Stimulated activated memory B cell treated with anti-CD40 and anti-IgM and Interleukin-4, amounts not matched to agents 10 μg/mL and 1 μg/mL and 100 μg/mL, for 72 hours (primary cell): ENCODE measurements around the gene P2RY2.

ENCODE experiments used
- ATAC-seq: fragments of 150-1000 bp; cut with Tn5 transposase; 2 replicates; pipeline ENCODE4 v1.10.0; 2021
- H3K27ac Mint-ChIP-seq: one replicate; pipeline ENCODE4 v1.8.0; 2022; ENCODE audit warnings: mild to moderate bottlenecking, mixed read lengths
- H3K27me3 Mint-ChIP-seq: one replicate; pipeline ENCODE4 v1.8.0; 2022; ENCODE audit warnings: mixed read lengths
- H3K36me3 Mint-ChIP-seq: one replicate; pipeline ENCODE4 v1.8.0; 2022; ENCODE audit warnings: mixed read lengths
- H3K4me1 Mint-ChIP-seq: one replicate; pipeline ENCODE4 v1.8.0; 2022; ENCODE audit warnings: mixed read lengths
- H3K4me3 Mint-ChIP-seq: one replicate; pipeline ENCODE4 v1.8.0; 2022; ENCODE audit warnings: mild to moderate bottlenecking, moderate library complexity, mixed read lengths
- H3K9me3 Mint-ChIP-seq: one replicate; pipeline ENCODE4 v1.8.0; 2022; ENCODE audit warnings: mixed read lengths

The P2RY2 gene

DNA sequence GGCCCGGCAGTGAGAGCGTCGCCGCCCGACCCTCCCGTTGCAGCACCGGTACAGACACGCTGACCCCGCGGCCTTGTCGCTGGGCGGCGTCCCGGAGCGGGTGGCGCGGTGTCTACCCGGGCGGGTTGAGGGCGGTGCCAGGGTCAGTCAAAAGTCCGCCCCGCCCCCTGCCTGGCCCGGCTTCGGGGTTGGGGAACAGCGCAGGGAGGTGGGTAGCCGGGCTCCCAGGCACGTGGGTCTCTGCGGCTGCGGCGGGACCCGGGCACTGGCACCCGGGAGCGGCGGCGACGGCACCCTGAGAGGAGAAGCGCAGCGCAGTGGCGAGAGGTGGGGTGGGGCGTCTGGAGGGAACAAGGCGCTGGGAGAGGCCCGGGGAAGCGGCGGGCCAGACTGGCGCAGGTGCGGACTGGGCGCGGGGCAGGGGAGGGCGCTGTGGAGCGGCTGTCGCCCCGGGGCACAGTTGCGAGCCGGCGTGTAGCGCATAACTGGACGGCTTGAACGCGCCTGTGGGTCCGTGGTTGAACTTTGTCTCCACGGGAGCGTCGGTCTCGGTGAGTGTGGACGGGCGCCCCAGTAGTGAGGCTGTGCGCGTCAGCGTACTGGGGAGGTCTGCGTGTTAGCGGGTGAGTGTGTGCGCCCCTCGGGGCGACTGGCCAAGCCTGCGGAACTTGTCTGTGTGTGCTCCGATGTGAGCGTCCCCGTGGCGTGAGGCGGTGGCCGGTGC lies at the start of gene P2RY2:
TSS of gene P2RY2 (plus strand) at position 176 of the 724 bp plus-strand sequence. CDS start 15,879 bp downstream, outside the sequence.
- peak within 1 kb of the TSS; percentile 39 for H3K27ac Mint-ChIP-seq
- peak; percentile 77 for ATAC-seq
- no peaks in the 10 kb centered on the region for H3K9me3 Mint-ChIP-seq
- H3K27me3 Mint-ChIP-seq, result peaks cover 31% of the 10 kb centered on the region
- H3K4me3 Mint-ChIP-seq, result peak within 1 kb of the TSS; percentile 72
- H3K4me1 Mint-ChIP-seq, result peaks cover 26% of the 10 kb centered on the region
- no peaks in the 10 kb centered on the region for H3K36me3 Mint-ChIP-seq

DNA sequence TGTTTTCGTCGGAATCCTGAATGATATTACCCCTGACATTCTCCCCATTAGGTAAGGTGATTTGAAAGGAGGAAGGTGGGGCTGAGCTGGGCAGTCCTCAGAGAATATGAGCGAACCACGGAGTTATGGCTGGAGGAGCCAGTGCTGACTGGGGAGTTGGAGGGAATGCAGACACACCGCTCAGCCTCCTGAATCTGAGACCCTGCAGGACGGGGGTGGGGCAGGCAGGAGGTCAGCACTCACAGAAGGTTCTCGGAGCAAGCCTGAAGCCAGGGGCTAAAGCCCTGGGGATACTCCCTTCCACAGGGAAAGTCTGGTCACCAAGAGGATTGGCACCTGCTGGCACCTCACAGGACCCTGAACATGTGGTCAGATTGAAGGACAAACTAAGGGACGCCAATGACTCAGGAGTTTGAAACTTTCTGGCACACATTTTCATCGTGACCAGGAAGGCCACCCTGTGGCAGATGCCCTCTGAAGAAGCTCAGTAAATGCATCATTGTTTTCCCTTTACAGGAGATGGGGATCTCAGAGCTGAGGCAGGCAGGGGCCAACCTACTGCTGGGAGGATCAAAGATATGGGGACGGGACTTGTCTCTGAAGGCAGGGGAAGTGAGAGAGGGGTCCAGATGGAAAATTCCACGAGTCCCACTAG lies 49.0 kb upstream of the P2RY2 start:
- H3K36me3 Mint-ChIP-seq, result no peaks in the 10 kb centered on the region

DNA sequence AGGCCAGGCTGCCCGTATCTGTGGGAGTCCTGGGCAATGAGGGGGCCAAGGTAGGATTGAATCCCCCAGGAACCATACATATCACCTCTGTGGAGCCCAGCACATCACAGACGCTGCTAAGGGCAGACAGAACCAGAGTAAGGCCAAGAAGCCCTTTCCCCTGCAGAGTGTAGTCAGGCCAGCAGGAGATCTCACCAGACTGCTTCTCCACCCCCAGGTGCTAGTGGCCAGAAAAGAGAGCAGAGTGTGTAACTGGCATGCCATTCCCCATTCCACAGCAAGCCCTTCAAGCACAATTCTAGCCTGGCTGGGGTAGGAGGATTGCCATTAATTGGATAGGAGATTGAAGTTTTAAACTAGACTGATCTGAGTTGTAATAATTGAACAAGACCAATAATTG lies 47.9 kb upstream of the P2RY2 start:
- H3K4me1 Mint-ChIP-seq, result peaks cover 64% of the 10 kb centered on the region
- H3K27ac Mint-ChIP-seq, result peak overlapping the region; percentile 65
- no peak for ATAC-seq

More for the DNA sequence above, 49.0 kb upstream of the P2RY2 start:
- H3K27ac Mint-ChIP-seq, result peak overlapping the region; percentile 65
- ATAC-seq, result no peak
- no peak overlapping the region for H3K4me3 Mint-ChIP-seq
- no peaks in the 10 kb centered on the region for H3K9me3 Mint-ChIP-seq
- no peaks in the 10 kb centered on the region for H3K27me3 Mint-ChIP-seq
- H3K4me1 Mint-ChIP-seq, result peaks cover 68% of the 10 kb centered on the region

DNA sequence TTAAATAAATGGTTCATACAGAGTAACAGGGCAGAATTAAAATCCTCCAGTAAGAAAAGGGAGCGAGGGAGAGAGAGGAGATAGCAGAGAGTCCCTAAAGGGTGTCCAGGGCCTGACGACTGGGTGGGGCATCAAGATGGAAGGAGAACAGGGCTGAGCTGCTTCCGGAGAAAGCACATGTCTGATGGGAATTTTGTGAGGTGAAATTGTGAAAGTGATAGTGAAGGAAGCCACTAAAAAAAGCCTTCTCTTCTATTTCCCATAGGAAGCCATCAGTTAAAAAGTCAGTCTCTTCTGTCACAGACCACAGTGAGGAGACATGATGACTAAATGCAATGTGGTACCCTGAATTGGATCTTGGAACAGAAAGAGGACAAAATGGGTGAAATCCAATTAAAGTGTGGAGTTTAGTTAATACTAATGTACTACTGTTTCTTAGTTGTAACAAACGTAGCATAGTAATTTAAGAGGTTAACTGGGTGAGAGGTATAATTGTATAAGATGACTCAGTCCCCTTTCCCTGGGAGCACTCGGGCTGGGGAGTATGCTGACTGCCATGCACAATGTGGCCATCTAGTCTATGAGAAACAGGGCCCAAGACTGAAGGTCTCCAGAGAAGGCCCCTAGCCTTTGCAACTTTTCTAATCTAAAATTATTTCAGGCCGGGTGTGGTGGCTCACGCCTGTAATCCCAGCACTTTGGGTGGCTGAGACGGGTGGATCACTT lies 46.5 kb upstream of the P2RY2 start:
- no peaks in the 10 kb centered on the region for H3K9me3 Mint-ChIP-seq
- H3K36me3 Mint-ChIP-seq, result no peaks in the 10 kb centered on the region
- ATAC-seq, result no peak
- no peak overlapping the region for H3K4me3 Mint-ChIP-seq
- H3K27ac Mint-ChIP-seq, result peak overlapping the region; percentile 65
- H3K4me1 Mint-ChIP-seq, result peaks cover 74% of the 10 kb centered on the region
- no peaks in the 10 kb centered on the region for H3K27me3 Mint-ChIP-seq

More for the DNA sequence above, 47.9 kb upstream of the P2RY2 start:
- Mint-ChIP-seq H3K9me3 (no peaks in the 10 kb centered on the region), H3K36me3 (no peaks in the 10 kb centered on the region), H3K4me3 (no peak overlapping the region), H3K27me3 (no peaks in the 10 kb centered on the region)

DNA sequence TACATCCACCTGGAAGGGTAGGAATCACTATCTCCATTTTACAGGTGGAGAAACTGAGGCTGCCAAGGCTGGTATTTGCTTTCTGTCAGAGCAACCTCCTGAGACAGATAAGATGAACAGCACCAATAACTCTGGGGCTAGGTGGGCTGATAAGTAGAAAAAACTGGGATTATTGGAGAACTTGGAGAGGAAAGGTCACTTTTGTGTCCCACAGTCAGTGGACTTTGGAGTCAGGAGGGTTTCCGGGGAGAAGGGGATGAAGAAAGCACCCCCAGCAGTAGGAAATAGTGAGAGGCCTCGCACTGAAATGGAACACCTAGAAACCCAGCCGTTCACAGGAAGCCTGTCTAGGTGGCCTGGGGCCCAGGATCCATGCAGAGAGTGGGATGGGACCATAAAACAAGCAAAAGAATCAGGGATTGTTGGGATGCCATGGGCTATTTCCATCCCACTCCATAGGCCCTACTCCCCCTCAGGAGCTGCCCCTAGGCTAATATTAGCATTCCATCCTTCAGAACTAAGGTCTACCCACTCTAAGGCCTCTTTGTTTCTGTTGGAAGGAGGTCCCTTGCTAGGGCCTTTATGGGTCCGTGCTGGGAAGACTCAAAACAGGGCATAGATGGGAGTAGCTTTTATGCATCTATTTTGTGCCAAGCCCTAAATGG lies 45.0 kb upstream of the P2RY2 start:
- peak overlapping the region; percentile 27 for H3K27ac Mint-ChIP-seq
- H3K27me3 Mint-ChIP-seq, result no peaks in the 10 kb centered on the region

DNA sequence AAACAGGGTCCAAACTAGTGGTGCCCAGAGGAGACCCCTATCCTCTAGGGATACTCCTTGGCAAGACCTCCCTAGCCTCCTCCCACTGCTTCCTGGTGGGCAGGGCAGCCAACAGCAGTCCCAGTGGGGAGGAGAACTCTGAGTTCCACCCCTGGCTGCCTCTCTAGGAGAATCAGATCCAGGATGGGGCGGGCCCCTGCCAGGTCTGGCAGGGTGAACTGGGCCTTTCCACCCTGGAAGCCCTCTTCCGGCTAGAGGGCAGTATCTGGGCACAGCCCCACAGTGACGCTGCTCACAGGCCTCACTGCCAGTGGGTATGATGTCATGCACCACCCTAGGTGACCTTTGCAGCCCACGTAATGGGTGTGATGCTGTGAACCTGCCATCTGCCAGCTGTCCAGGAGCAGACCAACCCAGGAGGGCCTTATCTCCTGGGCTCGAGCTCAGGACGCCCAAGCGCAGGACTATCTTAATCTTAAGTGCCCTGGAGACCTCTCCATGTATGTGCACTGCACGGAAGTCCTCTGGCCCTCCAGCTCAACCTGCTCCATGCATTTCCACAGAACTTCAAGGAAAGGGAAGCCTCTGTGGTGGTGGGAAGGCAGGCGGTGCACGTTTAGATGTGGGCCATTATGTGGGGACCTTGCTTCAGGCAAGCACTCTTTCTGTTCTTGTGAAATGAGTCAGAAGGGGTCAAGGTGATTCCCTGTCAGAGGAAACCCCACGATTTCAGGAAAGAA lies 44.2 kb upstream of the P2RY2 start:
- Mint-ChIP-seq H3K9me3 (no peaks in the 10 kb centered on the region), H3K27me3 (no peaks in the 10 kb centered on the region), H3K4me3 (no peak overlapping the region), H3K27ac (peak overlapping the region; percentile 88), H3K4me1 (peaks cover 76% of the 10 kb centered on the region), H3K36me3 (no peaks in the 10 kb centered on the region)
- no peak for ATAC-seq

More for the DNA sequence above, 45.0 kb upstream of the P2RY2 start:
- Mint-ChIP-seq H3K4me3 (no peak overlapping the region), H3K9me3 (no peaks in the 10 kb centered on the region), H3K4me1 (peaks cover 78% of the 10 kb centered on the region), H3K36me3 (no peaks in the 10 kb centered on the region)
- no peak for ATAC-seq

DNA sequence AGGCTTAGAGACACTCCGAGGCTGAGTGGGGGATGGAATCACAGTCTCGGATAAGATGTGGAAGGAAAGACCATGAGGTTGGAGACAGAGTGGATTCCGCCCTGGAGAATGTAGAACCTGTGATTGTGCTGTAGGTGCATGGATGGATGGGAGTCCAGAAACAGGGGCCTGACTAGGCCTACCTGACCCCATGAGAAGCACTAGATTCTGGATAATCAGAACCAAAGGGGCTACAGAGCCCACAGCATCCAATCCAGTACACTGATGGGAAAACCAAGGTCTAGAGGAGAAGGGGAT lies 43.6 kb upstream of the P2RY2 start:
- no peak for ATAC-seq
- no peaks in the 10 kb centered on the region for H3K27me3 Mint-ChIP-seq
- peak overlapping the region; percentile 88 for H3K27ac Mint-ChIP-seq
- H3K9me3 Mint-ChIP-seq, result no peaks in the 10 kb centered on the region
- peaks cover 70% of the 10 kb centered on the region for H3K4me1 Mint-ChIP-seq
- no peak overlapping the region for H3K4me3 Mint-ChIP-seq
- no peaks in the 10 kb centered on the region for H3K36me3 Mint-ChIP-seq

DNA sequence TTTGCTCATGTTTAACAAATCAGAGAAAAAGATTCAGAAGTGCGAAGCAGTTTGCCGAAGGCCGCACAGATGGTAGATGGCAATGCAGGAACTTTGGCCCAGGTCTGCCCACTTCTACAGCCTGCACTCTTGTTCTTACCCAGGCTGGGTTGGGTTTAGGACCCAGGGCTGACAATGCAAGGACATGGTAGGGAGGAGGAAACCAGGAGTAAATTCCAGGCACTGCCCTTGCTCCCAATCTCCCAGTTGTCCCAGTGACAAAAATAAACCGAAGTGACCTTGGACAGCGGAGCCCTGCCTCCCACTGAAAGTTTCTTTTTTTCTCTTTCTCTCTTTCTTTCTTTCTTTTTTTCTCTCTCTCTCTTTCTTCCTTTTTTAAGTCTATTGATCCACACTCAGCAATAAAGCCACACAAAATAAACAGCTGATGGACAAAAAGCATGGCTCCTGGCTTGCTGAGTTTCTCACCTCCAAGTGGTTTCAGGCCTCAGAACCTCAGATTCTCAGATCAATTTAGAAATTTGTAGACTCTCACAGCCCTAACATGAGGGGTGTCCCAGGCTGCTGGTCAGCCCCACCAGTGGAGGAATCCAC lies 42.4 kb upstream of the P2RY2 start:
- Mint-ChIP-seq H3K27ac (peak overlapping the region; percentile 88), H3K4me3 (no peak overlapping the region), H3K36me3 (no peaks in the 10 kb centered on the region), H3K9me3 (no peaks in the 10 kb centered on the region), H3K27me3 (no peaks in the 10 kb centered on the region), H3K4me1 (peaks cover 60% of the 10 kb centered on the region)
- no peak for ATAC-seq

DNA sequence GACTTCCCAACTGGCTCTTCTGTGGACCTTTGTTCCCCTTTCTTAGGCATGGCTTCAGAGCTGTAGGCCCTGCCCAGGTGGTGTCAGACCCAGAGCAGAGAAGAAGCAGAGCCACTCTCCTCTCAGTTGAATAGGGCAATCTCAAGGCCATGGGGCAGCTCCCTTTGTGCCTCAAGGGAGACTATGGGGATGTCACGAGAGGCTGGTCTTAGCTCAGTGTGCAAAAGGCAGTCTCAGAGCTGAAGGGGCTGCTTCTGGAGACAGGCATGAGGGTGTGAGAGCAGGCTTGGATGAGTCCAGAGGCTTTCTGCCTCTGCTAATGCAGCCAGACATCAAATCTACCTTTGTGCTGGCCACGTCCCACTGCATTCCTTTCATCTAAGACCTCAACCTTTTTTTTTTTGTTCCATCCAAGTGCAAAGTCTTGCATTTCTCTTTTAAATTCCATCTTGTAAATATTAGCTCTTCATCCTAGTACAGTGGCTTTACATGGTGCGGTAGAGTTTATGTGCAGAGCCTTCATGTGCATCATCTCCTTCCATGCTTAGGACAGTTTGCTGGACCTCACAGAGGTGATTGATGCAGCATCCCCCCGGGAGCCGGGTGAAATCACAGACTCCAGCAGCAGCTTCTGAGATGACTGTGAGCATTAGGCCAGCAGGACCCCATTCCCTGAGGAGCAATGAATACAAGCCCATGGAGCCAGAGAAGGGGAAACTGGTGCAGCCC lies 41.8 kb upstream of the P2RY2 start:
- H3K4me1 Mint-ChIP-seq, result peaks cover 54% of the 10 kb centered on the region
- peak; percentile 56 for ATAC-seq

DNA sequence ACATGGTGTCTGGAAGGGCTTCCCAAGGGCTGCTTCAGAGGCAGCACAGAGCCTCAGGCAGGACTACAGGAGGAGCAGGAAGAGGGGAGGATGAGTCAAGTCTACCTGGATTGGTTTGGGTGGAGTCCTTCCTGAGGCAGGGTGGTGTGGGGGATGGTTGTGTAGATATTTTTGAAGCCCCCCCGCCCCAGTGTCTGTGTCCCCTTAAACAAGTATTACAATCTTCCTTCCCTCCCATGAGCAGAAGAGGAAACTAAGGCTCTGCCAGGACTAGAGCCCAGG lies 41.3 kb upstream of the P2RY2 start:
- H3K27me3 Mint-ChIP-seq, result no peaks in the 10 kb centered on the region
- H3K27ac Mint-ChIP-seq, result peak overlapping the region; percentile 88
- no peaks in the 10 kb centered on the region for H3K9me3 Mint-ChIP-seq
- H3K4me1 Mint-ChIP-seq, result peaks cover 49% of the 10 kb centered on the region
- ATAC-seq, result no peak
- H3K4me3 Mint-ChIP-seq, result peak overlapping the region; percentile 18
- no peaks in the 10 kb centered on the region for H3K36me3 Mint-ChIP-seq

More for the DNA sequence above, 41.8 kb upstream of the P2RY2 start:
- peak overlapping the region; percentile 88 for H3K27ac Mint-ChIP-seq
- peak overlapping the region; percentile 18 for H3K4me3 Mint-ChIP-seq
- no peaks in the 10 kb centered on the region for H3K27me3 Mint-ChIP-seq
- no peaks in the 10 kb centered on the region for H3K9me3 Mint-ChIP-seq
- H3K36me3 Mint-ChIP-seq, result no peaks in the 10 kb centered on the region

DNA sequence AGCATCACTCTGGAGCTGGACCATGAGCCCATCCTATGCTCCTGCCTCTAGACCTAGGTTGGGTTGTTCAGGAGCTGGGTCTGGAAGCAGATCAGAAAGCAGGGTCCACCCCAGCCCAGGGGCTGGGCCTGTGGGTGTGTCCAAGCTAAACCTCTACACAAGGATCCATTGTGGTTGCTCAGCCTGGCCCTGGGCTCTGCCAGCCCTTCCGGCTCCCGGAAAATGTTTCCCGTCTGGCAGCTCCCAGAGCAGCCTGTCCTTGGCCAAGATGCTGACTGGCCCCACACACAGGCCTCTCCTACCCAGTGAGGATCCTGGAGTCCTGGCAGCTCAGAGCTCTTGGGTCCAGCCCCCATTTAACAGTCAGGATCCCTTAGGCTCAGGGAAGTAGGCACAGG lies 40.7 kb upstream of the P2RY2 start:
- H3K4me3 Mint-ChIP-seq, result no peak overlapping the region
- peak overlapping the region; percentile 88 for H3K27ac Mint-ChIP-seq
- no peaks in the 10 kb centered on the region for H3K9me3 Mint-ChIP-seq
- H3K4me1 Mint-ChIP-seq, result peaks cover 49% of the 10 kb centered on the region
- H3K36me3 Mint-ChIP-seq, result no peaks in the 10 kb centered on the region
- H3K27me3 Mint-ChIP-seq, result no peaks in the 10 kb centered on the region
- ATAC-seq, result no peak

DNA sequence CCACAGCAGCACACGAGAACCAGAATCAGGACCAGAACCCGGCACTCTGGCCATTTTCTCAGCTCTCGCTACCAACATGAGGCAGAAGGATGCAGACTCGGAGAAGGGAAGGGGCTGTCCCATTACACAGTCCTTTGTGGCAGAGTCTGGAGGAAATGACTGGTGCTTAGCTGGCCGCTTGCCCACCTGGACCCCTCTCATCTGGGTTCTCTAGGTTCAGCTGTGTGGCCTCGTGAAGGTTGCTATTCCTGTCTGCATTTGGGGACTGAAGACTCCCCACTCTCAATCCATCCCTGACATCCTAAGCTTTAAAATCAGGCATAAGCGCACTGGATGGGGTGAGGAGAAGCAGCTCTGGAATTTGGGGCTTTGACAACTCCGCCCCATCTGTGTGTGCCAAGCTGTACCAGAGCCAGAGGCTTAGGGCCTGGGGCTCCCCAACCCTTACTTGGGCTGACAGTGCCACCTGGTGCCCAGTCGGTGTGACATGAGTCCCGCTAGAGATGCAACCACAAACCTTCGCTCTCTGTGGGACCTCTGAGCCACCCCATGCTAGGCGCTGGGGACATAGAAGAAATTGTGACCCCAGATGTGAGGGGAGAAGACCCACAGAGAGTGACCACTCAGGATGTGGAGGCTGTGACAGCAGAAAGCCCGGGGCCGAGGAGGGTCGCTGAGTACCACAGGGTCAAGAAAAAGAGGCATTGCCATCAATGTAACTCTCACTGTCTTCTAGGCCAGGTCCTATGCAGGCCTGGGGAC lies 40.1 kb upstream of the P2RY2 start:
- Mint-ChIP-seq H3K27ac (peak overlapping the region; percentile 88), H3K9me3 (no peaks in the 10 kb centered on the region), H3K36me3 (no peaks in the 10 kb centered on the region), H3K27me3 (no peaks in the 10 kb centered on the region), H3K4me3 (no peak overlapping the region), H3K4me1 (peaks cover 44% of the 10 kb centered on the region)
- peak; percentile 98 for ATAC-seq

DNA sequence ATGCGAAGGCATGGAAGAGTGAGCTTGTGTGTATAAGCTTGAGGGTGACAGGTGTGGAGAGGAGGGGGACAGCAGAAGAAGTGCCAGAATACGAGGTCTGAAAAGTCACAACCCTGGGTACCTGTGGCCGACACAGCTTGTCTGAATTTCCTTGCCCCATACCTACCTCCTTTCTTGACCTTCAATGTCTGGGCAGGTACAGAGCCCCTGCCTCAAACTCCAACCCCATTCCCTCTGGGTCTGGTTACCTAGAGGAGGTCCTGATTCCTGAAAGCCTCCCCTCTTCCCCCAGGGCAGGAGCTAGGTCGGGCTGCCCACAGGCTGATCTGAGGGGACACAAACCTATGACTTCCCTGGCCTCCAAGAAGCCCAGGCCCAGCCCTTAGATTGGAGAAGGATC lies 39.4 kb upstream of the P2RY2 start:
- ATAC-seq, result no peak
- H3K27me3 Mint-ChIP-seq, result no peaks in the 10 kb centered on the region
- peaks cover 40% of the 10 kb centered on the region for H3K4me1 Mint-ChIP-seq
- no peak overlapping the region for H3K4me3 Mint-ChIP-seq
- H3K27ac Mint-ChIP-seq, result peak overlapping the region; percentile 88
- no peaks in the 10 kb centered on the region for H3K9me3 Mint-ChIP-seq
- no peaks in the 10 kb centered on the region for H3K36me3 Mint-ChIP-seq
